T-helper 1 cell treated with Interleukin-12 subunit alpha and Interleukin-12 subunit beta and Interleukin-4 antibody, amounts not matched to agents 30 ng/mL and 1 ng/mL, for 36 hours (primary cell): ENCODE results near the gene ING4. TPM values are rescaled to one million over a fixed set of nuclear protein-coding genes. Genes with fewer than 3 reads are reported as not detected.
"Not testable (repeated sequence)": the region's sequence is repeated elsewhere in the genome, so short reads cannot be mapped to it uniquely, and the experiment has no call there.

Experiments
- intact Hi-C: fragments of 100-400 bp; cut with micrococcal nuclease; formaldehyde crosslinking; loops from one replicate; pipeline ENCODE4 v1.15.1; 2024
- total RNA-seq: library from RNA; stranded (reverse); gene quantifications from 2 replicates; pipeline ENCODE4 v1.2.3, GENCODE V29; 2022

Gene ING4
- total RNA-seq, result 23.7 and 27.7 TPM in 2 replicates

DNA sequence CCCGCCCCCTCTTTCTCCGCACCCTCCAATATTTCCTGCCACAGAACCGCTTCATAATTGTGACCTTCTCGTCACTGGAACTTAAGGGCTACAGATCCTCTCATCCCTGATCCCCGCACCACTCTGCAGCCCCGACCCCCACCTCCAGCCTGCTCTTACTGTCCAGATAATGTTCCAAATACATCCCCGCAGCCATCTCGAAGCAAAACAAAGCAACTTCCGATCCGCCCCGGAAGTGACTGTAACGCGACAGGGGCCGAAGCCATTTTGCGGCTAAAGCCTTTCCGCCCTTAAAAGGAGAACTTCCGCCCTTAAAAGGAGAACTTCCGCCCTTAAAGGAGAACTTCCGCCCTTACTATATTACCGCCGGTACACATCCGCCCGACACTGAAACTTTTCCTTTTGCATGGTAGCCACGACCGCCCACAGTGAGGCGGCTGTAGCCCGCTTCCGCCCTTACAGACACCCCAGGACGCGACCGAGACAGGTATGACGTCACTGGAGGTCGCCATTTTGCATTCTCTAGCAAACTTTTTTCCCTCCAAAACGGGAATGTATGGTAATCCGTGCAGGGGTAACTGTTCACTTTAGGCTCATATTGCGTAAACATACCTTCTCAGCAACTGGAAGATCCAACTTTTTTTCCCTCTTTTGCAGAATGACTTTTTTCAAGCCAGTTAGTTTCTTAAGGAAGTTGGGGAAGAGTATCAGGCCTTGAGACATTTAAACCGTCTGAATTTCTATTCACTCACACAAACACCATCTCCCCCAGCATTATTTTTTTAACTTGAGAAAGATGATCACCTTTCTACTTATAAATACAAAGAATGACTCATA, at the start of gene ING4:
Gene ING4 (minus strand): TSS at position 214 of the 837 bp plus-strand sequence. CDS start 18 bp downstream, at position 196.
- intact Hi-C loops, result loop anchor here (1.0 to 2.0 kb wide), 16 partner anchors 26 to 307 kb away; partner anchors contain the start of genes C12orf57, CHD4, COPS7A and EMG1

DNA sequence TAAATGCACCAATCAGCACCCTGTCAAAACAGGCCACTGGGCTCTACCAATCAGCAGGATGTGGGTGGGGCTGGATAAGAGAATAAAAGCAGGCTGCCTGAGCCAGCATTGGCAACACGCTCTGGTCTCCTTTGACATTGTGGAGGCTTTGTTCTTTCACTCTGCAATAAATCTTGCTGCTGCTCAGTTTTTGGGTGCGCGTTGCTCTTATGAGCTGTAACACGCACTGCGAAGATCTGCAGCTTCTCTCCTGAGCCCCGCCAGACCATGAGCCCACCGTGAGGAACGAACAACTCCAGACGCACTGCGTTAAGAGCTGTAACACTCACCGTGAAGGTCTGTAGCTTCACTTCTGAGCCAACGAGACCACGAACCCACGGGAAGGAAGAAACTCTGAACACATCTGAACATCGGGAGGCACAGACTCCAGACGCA, 46.1 kb upstream of the ING4 start:
- intact Hi-C loops, result no loop called here

DNA sequence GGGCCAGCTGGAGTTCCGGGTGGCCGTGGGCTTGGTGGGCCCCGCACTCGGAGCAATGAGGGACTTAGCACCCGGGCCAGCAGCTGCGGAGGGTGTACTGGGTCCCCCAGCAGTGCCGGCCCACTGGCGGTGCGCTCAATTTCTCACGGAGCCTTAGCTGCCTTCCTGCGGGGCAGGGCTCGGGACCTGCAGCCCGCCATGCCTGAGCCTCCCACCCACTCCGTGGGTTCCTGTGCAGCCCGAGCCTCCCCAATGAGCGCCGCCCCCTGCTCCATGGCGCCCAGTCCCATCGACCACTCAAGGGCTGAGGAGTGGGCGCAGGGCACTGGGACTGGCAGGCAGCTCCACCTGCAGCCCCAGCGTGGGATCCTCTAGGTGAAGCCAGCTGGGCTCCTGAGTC, 45.4 kb upstream of the ING4 start:
- intact Hi-C loops, result not testable (repeated sequence)

DNA sequence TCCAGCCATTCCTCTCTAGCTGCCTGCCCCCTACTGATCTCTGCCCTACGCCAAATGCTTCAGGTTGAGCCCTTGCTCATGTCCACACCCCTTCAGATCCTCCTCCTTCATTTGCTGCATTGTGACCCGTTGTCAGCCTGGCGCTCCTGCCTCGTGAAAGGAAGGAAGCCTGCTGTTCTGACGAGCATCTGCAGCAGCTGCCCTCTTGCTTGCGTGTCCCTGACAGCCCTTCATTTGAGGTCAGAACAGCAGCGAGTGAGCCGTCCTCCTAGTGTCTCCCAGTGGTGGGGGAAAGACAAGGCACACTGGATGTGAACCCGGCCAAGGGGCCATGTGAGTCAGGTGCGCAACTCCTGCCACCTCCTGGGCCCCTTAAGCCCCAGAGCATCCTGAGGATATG, 40.7 kb upstream of the ING4 start:
- intact Hi-C loops, result no loop called here

DNA sequence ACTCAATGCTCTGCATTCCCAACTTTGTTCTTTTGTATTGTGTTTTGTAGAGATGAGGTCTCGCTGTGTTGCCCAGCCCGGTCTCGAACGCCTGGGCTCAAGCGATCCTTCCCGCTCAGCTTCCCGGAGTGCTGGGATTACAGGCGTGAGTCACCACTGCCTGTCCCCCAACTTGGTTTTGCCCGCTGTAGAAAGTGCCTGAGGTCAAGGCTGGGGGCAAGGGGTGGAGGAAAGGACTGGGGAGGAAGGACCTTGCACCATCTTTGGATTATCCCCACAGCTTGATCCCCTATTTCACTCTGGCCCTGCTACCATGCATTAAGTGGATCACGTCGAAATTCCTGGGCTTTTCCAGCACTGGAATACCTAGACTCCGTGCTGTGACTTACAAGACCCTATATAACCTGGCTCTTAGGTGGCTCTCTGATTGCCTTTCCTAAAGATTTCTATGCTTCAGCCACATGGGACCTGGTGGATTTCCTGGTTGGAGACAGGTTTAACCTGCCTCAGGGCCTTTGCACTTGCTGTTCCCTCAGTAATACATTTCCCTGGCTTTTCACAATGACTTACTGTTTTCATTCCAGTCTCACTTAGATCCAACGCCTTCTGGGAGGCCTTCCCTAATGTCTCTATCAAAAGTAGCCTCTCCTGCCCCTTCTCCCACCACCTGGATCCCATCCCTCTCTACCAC, 38.3 kb upstream of the ING4 start:
- intact Hi-C loops, result no loop called here

DNA sequence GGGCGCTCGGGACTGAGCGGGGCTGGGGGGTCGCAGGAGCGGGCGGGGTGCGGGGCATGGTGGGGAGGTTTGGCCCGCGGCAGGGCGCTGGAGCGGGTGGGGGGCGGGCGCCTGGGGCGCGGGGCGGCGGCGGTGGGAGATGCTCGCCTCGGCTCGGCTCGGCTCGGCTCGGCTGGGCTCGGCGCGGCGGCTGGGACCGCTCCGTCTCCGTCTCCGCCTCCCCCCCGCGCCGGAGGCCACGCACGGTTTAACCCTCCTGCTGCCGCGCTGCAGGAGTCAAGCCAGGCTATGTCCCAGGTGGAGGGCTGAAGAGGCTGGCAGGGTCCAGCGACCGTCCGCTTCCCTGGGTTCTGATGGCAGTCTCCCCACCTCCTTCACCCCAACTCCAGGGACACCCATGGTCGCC, 37.7 kb upstream of the ING4 start, which contains the start of gene PIANP:
Gene PIANP (minus strand): TSS at position 170 of the 406 bp plus-strand sequence. CDS start 2,754 bp downstream, outside the sequence.
- intact Hi-C loops, result loop anchor here (1.0 kb wide), 1 partner anchor 23 kb away; no protein-coding TSS in a partner anchor

DNA sequence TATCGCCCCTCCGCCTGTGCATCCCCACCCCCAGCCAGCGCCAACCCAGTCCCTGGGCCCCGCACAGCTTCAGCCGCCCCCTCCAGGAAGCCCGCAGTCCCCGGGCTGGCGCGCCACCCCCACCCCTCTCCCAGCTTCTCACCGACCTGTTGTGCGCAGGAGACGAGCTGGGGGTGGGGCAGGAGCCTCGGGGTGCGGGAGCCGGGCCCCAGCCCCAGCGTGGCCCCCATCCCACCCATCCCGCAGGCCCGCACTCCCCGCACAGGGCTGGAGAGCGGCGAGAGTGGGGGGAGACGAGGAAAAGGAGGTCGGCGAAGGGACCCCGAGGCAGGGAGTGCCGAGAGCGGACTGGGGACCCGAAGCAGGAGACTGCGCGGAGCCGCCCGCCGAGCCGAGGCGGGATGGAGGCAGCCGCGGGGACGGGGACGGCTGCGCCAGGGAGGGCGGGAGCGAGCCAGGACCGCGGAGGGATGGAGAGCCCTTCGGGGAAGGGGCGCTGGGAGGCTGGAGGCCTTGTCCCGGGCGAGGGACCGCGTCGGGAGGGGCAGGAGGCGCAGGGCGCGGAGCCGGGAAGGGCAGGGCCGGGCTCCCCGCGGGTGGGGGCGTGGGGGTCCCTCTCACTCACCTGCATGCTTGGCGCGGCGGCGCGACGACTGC, 37.2 kb upstream of the ING4 start:
- intact Hi-C loops, result loop anchor here (1.0 kb wide), 1 partner anchor 23 kb away; no protein-coding TSS in a partner anchor

DNA sequence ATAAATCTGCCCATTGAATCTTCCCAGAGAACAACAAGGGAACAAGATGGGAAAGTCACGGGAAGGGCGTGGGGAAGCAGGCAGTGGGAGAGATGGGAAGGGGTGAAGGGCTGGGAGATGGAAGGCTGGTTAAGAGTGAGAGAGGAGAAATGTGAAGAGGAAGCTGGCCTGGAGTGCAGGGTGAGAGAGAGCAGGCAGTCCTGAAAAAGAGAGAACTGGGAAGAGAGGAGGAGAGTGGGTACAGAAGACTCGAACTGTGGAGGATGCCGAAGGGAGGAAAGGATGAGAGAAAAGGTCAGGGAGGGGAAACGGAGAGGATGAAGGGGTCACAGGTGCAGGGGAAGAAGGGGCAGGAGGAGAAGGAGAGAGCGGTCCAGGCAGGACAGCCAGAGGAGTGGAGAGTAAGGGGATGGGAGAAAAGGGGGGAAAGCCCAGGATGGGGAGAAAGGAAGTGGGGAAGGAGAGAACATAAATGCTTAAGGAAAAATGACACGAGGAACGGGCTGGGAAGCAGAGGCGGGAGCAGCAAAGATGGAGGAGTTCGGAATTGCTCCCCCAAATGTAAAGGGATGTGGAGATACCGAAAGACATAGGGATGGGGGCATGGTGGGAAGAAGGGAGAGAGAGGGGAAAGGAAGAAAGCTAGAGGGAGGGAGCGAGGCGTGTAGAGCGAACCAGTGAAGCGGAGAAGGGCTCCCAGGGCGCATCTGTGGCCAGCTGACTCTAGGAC, 36.5 kb upstream of the ING4 start:
- intact Hi-C loops, result no loop called here

DNA sequence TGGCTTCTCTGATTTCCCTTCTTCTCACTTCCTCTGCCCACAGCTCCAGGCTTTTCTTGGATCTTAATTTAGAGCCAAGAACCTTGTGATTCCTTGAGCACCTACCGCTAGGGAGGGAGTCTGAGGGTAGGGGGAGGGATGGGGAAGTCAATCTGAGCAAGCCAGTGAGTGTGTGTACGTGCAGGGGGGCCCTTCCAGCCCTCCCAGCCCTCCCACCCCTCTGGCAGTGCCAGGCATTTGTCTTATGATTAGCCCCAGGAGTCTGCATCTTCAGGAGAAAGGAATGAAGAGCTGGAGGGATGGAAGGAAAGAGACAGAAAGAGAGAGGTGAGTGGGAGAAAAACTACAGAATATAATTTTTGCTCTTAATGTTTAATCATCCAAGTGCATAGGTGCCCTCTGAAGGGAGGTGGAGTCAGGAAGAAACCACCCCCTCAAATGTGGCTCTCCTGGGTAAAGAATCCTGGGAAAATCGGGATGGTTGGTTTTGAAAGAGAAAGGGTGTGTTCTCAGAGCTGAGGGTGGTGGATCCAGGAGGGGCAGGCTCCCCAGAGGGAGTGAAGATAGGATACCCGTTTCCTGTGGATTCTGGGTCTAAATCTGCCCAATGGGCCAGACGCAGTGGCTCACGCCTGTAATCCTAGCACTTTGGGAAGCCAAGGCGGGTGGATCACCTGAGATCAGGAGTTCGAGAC, 35.6 kb upstream of the ING4 start:
- intact Hi-C loops, result no loop called here

DNA sequence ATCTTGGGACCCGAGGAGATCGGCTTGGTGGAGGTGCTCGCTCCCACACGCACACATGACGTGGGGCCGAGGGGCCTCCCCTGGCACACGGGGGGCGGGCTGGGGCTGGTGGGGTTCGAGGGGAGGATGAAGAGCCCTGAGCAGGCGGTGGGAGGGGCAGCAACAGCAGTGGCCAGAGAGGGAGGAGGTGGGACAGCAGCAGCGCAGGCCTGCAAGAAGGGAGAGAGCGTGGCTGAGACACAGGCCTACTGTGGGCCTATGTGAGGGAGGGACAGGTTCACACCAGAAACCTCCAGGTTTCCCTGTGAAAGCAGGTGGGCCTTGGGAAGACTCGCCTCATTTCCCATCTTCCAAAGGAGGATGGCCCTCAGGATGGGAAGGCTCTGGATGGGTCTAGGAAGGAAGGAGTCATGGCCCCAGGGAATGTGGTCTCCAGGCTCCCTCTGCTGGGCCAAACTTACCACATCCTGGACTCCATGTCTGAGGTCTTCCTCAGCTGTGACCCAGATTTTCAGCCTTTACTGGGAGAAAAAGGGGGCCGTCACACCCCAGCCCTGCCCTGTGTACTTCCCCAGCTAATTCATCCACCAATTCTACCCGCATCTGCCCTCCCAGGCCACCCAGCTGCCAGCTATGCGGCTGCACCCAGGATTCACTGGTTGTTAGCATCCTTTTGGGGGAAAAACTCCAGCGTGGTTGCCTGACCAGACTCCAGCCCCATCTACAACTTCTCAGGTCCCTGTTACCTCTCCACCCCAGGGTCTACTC, 34.8 kb upstream of the ING4 start:
- intact Hi-C loops, result no loop called here

DNA sequence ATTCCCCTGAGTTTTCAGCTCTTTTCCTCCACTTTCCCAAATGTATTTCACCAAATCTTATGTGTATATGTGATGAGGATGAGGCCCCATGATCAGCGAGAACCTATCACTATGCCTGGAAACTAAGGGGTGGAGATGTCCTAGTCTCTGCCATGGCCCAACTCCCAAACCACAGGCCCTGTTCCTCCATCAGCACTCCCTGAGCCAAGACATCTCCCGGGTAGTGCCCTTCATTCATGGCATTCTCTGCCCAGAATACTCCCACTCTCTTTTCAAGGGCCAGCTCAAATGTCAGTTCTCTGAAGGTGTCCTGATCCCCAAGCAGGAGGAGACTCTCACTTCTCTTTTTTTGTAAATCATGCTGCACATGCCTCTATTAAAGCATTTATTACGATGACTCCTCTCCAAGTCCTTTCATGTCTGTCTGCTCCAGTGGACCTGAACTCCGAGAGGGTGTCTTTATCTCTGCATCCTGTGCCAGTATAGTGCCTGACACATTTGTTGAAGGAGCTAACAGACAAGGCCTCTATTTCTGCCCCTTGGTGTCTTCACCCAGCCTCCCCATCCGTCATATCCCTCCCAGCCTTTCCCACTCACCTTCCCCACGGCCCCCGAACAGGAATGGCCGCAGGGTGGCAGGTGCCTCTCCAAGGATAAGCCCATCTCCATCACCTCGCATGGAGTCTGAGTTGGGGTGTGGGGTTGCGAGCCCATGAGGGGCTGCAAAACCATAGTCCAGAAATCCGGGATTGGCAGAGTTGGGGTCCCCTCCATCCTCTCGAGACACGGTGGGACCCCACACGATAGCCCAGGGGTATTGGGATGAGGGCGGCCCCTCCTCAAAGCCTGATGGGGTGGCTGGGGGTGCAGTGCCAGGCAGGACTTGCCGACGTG, 34.0 kb upstream of the ING4 start:
- intact Hi-C loops, result no loop called here

DNA sequence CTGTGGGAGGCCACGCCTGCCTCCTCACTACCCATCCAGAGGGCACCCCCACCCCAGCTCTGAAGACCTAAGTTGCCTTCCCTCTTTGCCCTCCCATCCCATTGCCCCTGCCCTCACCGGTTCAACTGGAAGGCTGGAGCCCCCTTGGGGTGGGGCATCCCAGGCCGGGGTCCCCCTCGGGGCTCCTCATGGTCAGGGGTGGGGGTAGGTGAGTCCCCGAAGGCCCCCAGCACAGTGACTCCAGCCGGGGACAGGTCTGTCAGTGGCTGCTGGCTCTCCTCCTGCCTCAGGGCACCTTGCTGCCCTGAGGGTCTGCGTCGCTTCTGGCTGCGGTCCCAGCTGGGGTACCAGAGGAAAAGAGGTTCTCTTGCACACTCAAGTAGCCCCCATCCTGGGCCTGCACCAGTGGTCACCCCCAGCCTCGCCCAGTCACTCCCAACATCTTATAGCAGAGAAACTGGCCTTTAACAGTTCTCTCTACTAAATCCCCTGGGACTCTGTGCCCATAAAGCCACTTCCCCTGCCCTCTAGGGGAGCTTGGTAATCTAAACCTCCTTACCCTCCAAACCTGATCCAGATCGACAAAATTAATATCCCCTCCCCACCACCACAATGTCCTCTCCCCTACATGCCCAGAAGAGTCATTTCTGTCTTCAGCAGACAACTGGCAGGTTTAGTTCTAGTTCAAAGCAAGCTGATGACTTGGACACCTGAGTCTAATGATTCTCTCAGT, 32.6 kb upstream of the ING4 start:
- intact Hi-C loops, result no loop called here

DNA sequence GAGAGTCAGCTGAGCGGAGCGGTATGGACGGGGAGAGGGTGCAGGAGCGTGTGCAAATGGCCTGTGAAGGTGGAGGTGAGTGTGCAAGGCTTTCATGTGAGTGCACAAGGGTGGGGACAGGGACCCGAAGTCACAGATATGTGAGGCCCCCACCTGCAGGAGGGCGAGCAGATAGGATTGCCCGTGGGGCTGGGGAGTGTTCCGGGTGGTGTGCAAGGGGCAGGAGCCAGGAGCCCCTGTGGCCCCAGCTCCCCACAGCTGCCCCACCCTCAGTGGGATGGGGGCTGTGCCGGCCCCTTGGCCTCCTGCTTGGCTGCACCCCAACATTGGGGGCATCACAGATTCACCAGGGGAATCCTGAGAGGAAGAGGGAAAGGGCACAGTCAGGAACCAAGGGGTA, 31.8 kb upstream of the ING4 start:
- intact Hi-C loops, result no loop called here

DNA sequence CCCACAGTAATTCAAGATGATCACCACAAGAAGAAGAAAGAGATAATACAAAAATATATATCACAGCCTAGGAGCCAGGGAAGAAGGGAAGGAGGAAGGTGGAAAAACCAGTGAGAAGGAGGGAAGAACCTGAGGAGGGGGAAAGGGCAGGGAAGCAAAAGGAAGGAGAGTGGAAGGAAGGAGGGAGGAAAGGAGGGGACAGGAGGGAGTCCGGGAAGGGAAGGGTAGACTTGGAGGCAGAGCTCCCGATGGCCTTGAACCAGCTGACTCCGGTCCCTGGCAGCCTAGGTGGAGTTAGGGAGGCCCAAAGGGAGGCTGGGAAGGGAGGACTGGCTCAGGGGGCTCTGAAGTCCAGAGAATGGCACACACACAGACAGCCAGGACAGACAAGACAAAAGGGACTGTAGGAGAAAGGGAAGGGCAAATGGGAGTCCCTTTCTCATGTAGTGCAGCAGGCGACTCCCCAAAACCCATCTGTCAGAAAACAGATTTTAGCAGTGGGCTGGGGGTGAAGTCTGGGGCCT, 31.0 kb upstream of the ING4 start:
- intact Hi-C loops, result no loop called here

DNA sequence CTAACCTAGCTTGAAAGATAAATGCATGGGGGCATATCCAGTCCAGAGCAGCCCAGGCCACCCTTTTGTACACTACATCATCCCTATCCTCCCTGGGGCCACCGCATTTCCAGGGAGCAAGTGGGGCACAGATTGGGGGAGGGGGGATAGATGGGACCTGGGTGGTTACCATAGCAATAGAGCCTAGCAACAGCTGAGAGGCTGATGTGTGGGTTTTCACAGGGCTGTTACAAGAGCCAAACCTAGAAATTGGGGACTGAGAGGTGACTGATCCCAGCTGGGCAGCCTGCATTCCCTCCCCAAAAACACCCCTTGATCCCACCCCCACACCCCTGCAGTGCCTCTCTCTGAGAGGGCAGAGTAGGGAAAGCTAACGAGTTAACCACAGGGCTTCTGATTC, 30.0 kb upstream of the ING4 start:
- intact Hi-C loops, result no loop called here

DNA sequence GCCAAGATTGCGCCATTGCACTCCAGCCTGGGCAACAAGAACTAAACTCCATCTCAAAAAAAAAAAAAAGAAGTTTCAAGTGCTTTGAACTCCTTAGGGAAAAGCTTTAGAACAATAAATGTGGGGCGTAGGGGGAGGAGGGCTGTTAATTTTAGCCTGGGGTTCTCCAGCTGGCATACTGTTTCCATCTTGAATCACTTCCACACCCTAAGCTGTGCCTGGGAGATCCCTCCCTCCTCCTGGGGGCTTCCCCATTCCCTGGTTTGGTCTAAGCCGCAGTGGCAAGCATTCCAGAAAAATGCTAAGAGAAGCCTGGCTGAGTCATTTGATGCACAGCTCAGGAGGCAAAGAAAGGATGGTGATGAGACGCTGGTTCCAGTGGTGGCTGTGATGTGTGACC, 28.6 kb upstream of the ING4 start:
- intact Hi-C loops, result no loop called here

DNA sequence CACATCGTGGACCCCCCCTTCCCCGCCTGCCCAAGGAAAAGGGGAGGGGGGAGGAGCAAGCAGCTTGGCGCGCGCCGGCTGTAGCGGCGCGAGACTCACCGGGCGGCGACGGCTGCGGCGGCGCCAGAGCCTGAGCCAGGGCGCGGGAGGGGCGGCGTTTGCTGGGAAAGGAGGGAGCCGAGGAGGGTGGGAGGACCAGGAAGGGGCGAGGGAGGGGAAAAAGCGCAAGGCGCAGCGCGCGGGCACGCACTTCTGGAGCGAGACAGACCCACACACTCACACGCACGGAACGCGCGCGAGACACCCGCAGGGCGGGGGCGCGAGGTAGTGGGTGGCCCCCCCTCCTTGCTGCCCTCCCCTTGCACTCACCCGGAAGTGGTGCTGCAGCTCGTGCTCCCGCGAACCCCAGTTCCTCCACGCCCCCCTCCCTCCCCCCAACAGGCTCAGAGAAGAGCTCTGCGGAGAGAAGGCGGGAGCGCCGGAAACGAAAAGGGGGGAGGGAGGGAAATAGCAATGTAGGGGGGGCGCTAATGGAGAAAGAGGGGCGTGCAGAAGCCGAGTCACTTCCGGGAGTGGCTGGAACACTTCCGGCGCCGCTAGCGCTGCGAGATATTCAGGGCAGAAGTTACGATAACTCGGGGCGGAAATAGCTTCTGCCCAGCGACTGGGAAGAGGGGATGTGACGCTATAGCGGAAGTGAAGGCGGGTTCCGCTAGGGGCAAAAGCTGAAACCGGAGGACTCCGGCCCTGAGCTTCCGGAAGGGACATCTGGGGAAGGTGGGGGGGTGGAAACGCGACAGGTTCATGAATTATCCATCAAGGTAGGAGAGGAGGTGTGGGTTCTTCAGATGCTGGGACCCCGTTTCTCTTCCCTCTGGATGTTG, 26.3 kb upstream of the ING4 start, which contains the start of gene ZNF384:
Gene ZNF384 (minus strand): TSS at position 377 of the 884 bp plus-strand sequence. CDS start 9,855 bp downstream, outside the sequence.
- intact Hi-C loops, result loop anchor here (1.0 to 2.0 kb wide), 14 partner anchors 26 to 281 kb away; partner anchors contain the start of genes CHD4, COPS7A, EMG1 and GAPDH
